T-cell (primary cell): ENCODE measurements around the gene OR1N1. TPM values are rescaled to one million over a fixed set of nuclear protein-coding genes. Genes with fewer than 3 reads are reported as not detected.
"Not testable (repeated sequence)": the region's sequence is repeated elsewhere in the genome, so short reads cannot be mapped to it uniquely, and the experiment has no call there.

Experiments
- ATAC-seq, 4 experiments: fragments of 200-7000 bp in 3 of 4; fragments of 150-1000 bp in 1 of 4; cut with Tn5 transposase; replicated peaks in 1 of 4; 1 replicate in 3 of 4; 2 replicates in 1 of 4; pipeline ENCODE4 v1.10.0; 2021; ENCODE audit warnings: moderate library complexity in 3 of 4, mild to moderate bottlenecking in 2 of 4, moderate number of reproducible peaks in 1 of 4
- CTCF ChIA-PET, 2 donors: fragments of 300-600 bp; sonication (Branson Sonifier 250); formaldehyde crosslinking; loops; one replicate each; lab custom pipeline; 2022; ENCODE audit warnings: antibody characterized with exemption in 2 of 2; lab: Charles Lee
- POLR2A ChIA-PET, 2 donors: fragments of 300-600 bp; sonication (Branson Sonifier 250); formaldehyde crosslinking; loops; one replicate each; lab custom pipeline; 2022; ENCODE audit warnings: antibody characterized with exemption in 2 of 2; lab: Charles Lee
- DNase-seq, 35 experiments: peaks; one replicate each; pipeline versions ENCODE4 v3.0.0 to v3.0.0-alpha.2; 2013 to 2023
- H3K27ac ChIP-seq: one replicate; pipeline ENCODE4 v1.5.1; 2013; ENCODE audit warnings: low read length
- H3K27me3 ChIP-seq, 2 experiments: replicated peaks in 1 of 2; 1 replicate in 1 of 2; 2 replicates in 1 of 2; pipeline versions ENCODE4 v1.6.1 to v1.7.0; 2013; ENCODE audit warnings: low read length in 1 of 2, mixed read lengths in 1 of 2; ENCODE audit not compliant: control insufficient read depth in 2 of 2, insufficient read depth in 2 of 2; ENCODE audit errors: extremely low read depth in 1 of 2
- H3K36me3 ChIP-seq, 2 donors: 1 replicate in 1 of 2; 2 replicates in 1 of 2; pipeline versions ENCODE4 v1.6.1 to v1.7.0; 2013; ENCODE audit warnings: low read length in 1 of 2; ENCODE audit not compliant: control insufficient read depth in 2 of 2, insufficient read depth in 1 of 2; ENCODE audit errors: extremely low read depth in 1 of 2
- H3K4me1 ChIP-seq, 2 experiments: 1 replicate in 1 of 2; 2 replicates in 1 of 2; pipeline versions ENCODE4 v1.6.1 to v1.7.0; 2013; ENCODE audit warnings: low read length in 2 of 2, mixed read lengths in 1 of 2; ENCODE audit not compliant: insufficient read depth in 2 of 2, control insufficient read depth in 1 of 2; ENCODE audit errors: extremely low read depth in 1 of 2
- H3K4me3 ChIP-seq, 2 donors: 1 replicate in 1 of 2; 2 replicates in 1 of 2; pipeline versions ENCODE4 v1.5.1 to v1.7.0; 2013; ENCODE audit warnings: mild to moderate bottlenecking in 2 of 2, low read length in 1 of 2, moderate library complexity in 1 of 2; ENCODE audit not compliant: control insufficient read depth in 1 of 2; ENCODE audit errors: extremely low read depth in 1 of 2
- H3K9me3 ChIP-seq: 2 replicates; pipeline ENCODE4 v1.7.0; 2013
- H3K27ac Mint-ChIP-seq, 2 donors: one replicate each; pipeline ENCODE4 v1.8.0; 2020 to 2021; ENCODE audit warnings: mild to moderate bottlenecking in 2 of 2, mixed read lengths in 2 of 2
- H3K27me3 Mint-ChIP-seq, 2 donors: one replicate each; pipeline ENCODE4 v1.8.0; 2021 to 2022; ENCODE audit warnings: mixed read lengths in 2 of 2
- H3K36me3 Mint-ChIP-seq: one replicate; pipeline ENCODE4 v1.8.0; 2021; ENCODE audit warnings: mixed read lengths
- H3K4me1 Mint-ChIP-seq, 3 donors: one replicate each; pipeline ENCODE4 v1.8.0; 2020 to 2022; ENCODE audit warnings: mixed read lengths in 3 of 3, mild to moderate bottlenecking in 1 of 3
- H3K4me3 Mint-ChIP-seq, 3 donors: one replicate each; pipeline ENCODE4 v1.8.0; 2020 to 2022; ENCODE audit warnings: mild to moderate bottlenecking in 3 of 3, mixed read lengths in 3 of 3, moderate library complexity in 3 of 3
- H3K9me3 Mint-ChIP-seq, 3 donors: one replicate each; pipeline ENCODE4 v1.8.0; 2020 to 2022; ENCODE audit warnings: mixed read lengths in 3 of 3
- WGBS: methylation state at CpG from one replicate; pipeline ENCODE4 v1.1.5; 2013; ENCODE audit warnings: missing lambda C conversion rate; ENCODE audit not compliant: insufficient coverage; 5-methylcytosine and 5-hydroxymethylcytosine counted together
- total RNA-seq, 35 experiments: library from RNA in 6 of 35; stranded (reverse) in 6 of 35; fragments of 120-200 nt in 1 of 35; gene quantifications; one replicate each; pipeline versions ENCODE4 v1.2.1 to v1.2.4 and lab custom pipeline; 2013 to 2026

The OR1N1 gene
- total RNA-seq, 5 donors from 2014 or later (not counting 1 experiment from before 2014, with no cell fraction given), result not detected

DNA sequence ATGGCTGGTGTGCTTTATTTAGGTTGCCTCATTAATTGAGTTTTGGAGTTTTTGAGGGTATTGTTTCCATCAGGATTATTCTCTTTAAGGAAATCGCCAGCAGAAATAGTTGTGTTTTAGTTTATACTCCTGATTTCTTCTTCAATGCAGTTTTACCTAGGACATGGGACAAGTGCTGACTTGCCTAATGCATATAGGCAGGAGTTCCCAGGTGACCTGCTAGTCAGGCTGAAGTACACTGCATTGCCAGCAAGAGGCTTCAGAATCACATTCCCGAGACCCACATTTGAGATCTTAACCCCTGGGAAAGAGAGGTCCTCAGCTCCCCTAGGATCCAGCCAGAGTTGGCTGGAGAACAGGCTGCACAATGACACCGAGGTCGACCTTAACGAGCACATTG is 24.3 kb upstream of the OR1N1 start:
- H3K36me3 Mint-ChIP-seq, result peaks cover 2% of the 10 kb centered on the region
- ATAC-seq, result no peak
- ChIA-PET POLR2A (no interaction called here), CTCF (no interaction called here)
- peaks cover 0 to 3% (median 0%) of the 10 kb centered on the region in 3 donors for H3K9me3 Mint-ChIP-seq
- H3K4me1 Mint-ChIP-seq, result no peaks in the 10 kb centered on the region
- no peaks in the 10 kb centered on the region for H3K9me3 ChIP-seq
- H3K27me3 ChIP-seq, result peaks cover 2 to 4% of the 10 kb centered on the region in 2 experiments
- 69% methylated on average over 2 of the region's 5 CpGs for WGBS
- no peak overlapping the region for H3K4me3 ChIP-seq
- DNase-seq, result no peak
- peaks cover 20 to 31% of the 10 kb centered on the region in 2 donors for H3K27me3 Mint-ChIP-seq
- no peaks in the 10 kb centered on the region for H3K4me1 ChIP-seq
- no peak overlapping the region for H3K27ac Mint-ChIP-seq
- H3K4me3 Mint-ChIP-seq, result no peak overlapping the region
- H3K27ac ChIP-seq, result no peak overlapping the region
- H3K36me3 ChIP-seq, result no peaks in the 10 kb centered on the region

DNA sequence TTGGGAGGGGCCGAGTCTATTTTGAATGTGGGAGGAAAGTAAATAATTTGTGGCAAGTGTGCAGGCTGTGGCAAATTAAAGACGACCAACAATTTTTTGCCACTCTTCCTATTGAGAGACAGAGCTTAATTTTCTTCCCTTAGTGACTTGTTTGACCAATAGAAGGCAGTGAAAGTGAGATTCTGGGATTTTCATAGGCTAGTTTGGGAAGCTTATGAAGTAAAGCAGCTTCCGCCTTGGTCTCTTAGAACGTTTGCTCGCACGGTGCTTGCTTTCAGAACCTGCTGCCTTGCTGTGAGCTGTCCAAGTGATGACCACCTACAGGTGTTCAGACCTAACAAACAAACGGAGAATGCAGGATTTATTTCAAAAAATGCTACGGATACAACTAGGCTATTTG is 19.1 kb upstream of the OR1N1 start:
- DNase-seq, result no peak
- Histone ChIP-seq H3K27ac (no peak overlapping the region), H3K36me3 (no peaks in the 10 kb centered on the region), H3K9me3 (no peaks in the 10 kb centered on the region), H3K4me1 (no peaks in the 10 kb centered on the region), H3K4me3 (no peak overlapping the region), H3K27me3 (peaks cover 0 to 3% of the 10 kb centered on the region in 2 experiments)
- no peak overlapping the region for H3K27ac Mint-ChIP-seq
- H3K4me1 Mint-ChIP-seq, result no peaks in the 10 kb centered on the region
- WGBS, result no CpG with 5 or more reads among the region's 8 CpGs
- ChIA-PET CTCF (no interaction called here), POLR2A (no interaction called here)
- no peak overlapping the region for H3K4me3 Mint-ChIP-seq
- peaks cover 0 to 3% (median 0%) of the 10 kb centered on the region in 3 donors for H3K9me3 Mint-ChIP-seq
- peaks cover 2% of the 10 kb centered on the region for H3K36me3 Mint-ChIP-seq
- ATAC-seq, result no peak
- H3K27me3 Mint-ChIP-seq, result peaks cover 9 to 25% of the 10 kb centered on the region in 2 donors

DNA sequence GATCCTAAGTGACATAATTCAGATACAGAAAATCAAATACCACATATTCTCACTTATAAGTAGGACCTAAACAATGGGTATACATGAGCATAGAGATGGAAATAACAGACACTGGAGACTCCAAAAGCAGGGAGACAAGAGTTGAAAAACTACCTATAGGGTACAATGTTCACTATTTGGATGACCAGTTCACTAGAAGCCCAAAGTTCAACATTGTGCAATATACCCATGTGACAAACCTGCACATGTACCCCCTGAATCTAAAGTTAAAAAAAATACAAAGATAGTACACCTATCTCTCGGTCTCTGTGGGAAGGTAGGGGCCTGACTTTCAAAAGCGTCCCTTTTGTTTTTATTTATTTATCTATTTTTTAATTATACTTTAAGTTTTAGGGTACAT is 11.7 kb upstream of the OR1N1 start:
- H3K27ac ChIP-seq, result no peak overlapping the region
- Mint-ChIP-seq H3K27ac (no peak overlapping the region), H3K27me3 (peaks cover 0 to 7% of the 10 kb centered on the region in 2 donors), H3K9me3 (peaks cover 0 to 3% (median 3%) of the 10 kb centered on the region in 3 donors), H3K4me3 (no peak overlapping the region), H3K4me1 (no peaks in the 10 kb centered on the region), H3K36me3 (no peaks in the 10 kb centered on the region)
- no peaks in the 10 kb centered on the region for H3K9me3 ChIP-seq
- no peaks in the 10 kb centered on the region for H3K36me3 ChIP-seq
- no peaks in the 10 kb centered on the region for H3K4me1 ChIP-seq
- WGBS, result no CpG with 5 or more reads among the region's 2 CpGs
- ChIA-PET POLR2A (no interaction called here), CTCF (no interaction called here)
- H3K4me3 ChIP-seq, result no peak overlapping the region
- no peak for ATAC-seq
- peaks cover 3 to 4% of the 10 kb centered on the region in 2 experiments for H3K27me3 ChIP-seq
- DNase-seq, result no peak

DNA sequence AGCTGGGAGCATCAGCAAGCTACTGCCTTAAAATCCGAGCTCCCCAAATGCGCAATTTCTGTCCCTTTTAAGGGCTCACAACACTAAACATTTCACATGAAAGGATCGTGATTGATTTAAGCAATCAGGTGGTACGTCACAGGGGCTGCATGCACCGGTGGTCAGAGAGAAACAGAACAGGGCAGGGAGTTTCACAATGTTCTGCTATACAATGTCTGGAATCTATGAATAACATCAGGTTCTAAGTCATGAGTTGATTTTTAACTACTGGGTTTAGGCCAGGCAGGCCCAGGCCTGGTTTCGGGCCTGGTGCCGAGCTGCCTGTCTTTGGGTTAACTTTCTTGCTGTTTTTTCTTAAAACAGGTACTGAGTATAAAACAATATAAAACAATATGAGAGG is 10.0 kb upstream of the OR1N1 start:
- H3K4me1 Mint-ChIP-seq, DNase-seq, H3K27ac ChIP-seq, POLR2A ChIA-PET, H3K36me3 ChIP-seq, ATAC-seq, CTCF ChIA-PET, H3K27me3 ChIP-seq, H3K27me3 Mint-ChIP-seq, H3K4me3 Mint-ChIP-seq, H3K4me3 ChIP-seq, H3K9me3 Mint-ChIP-seq, H3K4me1 ChIP-seq, H3K27ac Mint-ChIP-seq, H3K9me3 ChIP-seq, H3K36me3 Mint-ChIP-seq: not testable (repeated sequence)
- 78% methylated on average over 4 of the region's 7 CpGs for WGBS

DNA sequence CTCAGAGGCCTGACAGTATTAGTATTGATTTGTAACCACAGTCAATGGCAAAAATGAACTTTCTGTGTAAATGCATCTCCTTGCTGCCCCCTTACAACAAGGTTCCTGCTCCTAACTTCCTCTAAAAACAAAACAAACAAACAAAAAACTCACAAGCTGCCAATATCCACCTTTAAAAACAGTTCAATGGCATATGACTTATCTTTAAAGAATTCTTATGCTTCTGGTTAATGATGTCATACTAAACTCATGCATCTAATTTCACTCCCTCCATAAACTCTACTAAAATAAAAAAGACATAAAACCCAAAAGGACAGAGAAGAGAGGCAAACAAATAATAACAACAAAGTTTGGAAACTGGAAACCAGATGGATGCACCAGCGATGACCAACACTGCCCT is 9.0 kb upstream of the OR1N1 start:
- H3K4me1 ChIP-seq, result no peaks in the 10 kb centered on the region
- H3K4me3 Mint-ChIP-seq, result no peak overlapping the region
- H3K36me3 ChIP-seq, result no peaks in the 10 kb centered on the region
- H3K9me3 ChIP-seq, result no peaks in the 10 kb centered on the region
- H3K9me3 Mint-ChIP-seq, result peaks cover 0 to 3% (median 3%) of the 10 kb centered on the region in 3 donors
- H3K27ac Mint-ChIP-seq, result no peak overlapping the region
- no peak overlapping the region for H3K27ac ChIP-seq
- H3K27me3 Mint-ChIP-seq, result peaks cover 0 to 3% of the 10 kb centered on the region in 2 donors
- no peaks in the 10 kb centered on the region for H3K36me3 Mint-ChIP-seq
- CTCF ChIA-PET, result no interaction called here
- H3K4me1 Mint-ChIP-seq, result no peaks in the 10 kb centered on the region
- DNase-seq, result no peak
- H3K4me3 ChIP-seq, result no peak overlapping the region
- no peak for ATAC-seq
- 100% methylated on average over 1 of the region's 1 CpG for WGBS
- POLR2A ChIA-PET, result no interaction called here
- peaks cover 0 to 5% of the 10 kb centered on the region in 2 experiments for H3K27me3 ChIP-seq

DNA sequence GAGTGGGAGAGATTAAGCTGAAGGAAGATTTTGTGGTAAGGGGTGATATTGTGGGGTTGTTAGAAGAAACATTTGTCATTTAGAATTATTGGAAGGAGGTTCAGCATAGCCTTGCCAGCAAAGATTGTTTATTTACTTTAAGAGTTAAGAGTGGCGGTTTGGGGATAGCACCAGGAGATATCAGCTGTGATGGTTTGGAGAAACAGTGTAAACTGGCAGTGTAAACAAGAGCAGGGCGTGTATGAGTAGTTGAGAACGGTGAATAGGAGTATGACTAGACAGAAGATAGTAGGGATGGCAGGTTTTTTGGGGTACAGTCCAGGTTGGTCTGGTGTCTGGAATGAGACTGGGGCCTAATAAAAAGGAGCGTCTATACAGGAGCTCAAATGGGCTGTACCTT is 4.1 kb upstream of the OR1N1 start:
- ATAC-seq, H3K27ac Mint-ChIP-seq, H3K36me3 Mint-ChIP-seq, H3K36me3 ChIP-seq, H3K9me3 Mint-ChIP-seq, H3K9me3 ChIP-seq, POLR2A ChIA-PET, CTCF ChIA-PET, H3K4me1 Mint-ChIP-seq, H3K4me1 ChIP-seq, DNase-seq, H3K27ac ChIP-seq, H3K4me3 Mint-ChIP-seq, H3K4me3 ChIP-seq: not testable (repeated sequence)
- H3K27me3 Mint-ChIP-seq, result peaks cover 4 to 11% of the 10 kb centered on the region in 2 donors
- WGBS, result 69% methylated on average over 3 of the region's 4 CpGs
- peaks cover 0 to 12% of the 10 kb centered on the region in 2 experiments for H3K27me3 ChIP-seq

DNA sequence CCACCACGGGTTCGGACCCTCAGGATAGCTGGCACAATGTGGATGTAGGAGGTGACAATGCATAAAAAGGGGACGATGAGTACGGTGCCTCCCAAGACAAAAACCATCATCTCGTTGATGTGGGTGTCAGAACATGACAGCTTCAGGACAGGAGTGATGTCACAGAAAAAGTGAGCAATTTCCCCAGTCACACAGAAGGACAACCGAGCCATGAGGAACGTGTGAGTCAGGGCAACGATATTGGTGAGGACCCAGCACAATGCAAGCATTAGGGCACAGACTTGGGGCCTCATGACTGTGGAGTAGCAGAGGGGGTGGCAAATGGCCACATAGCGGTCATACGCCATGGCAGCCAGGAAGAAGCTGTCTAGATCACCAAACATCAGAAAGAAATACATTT is 491 bp downstream of the OR1N1 start:
- WGBS, result 40% methylated on average over 2 of the region's 10 CpGs
- Histone ChIP-seq H3K9me3 (no peaks in the 10 kb centered on the region), H3K4me1 (no peaks in the 10 kb centered on the region), H3K4me3 (no peak overlapping the region), H3K27ac (no peak overlapping the region), H3K36me3 (no peaks in the 10 kb centered on the region), H3K27me3 (peaks cover 0 to 8% of the 10 kb centered on the region in 2 experiments)
- peaks cover 22 to 33% of the 10 kb centered on the region in 2 donors for H3K27me3 Mint-ChIP-seq
- no peak for ATAC-seq
- H3K9me3 Mint-ChIP-seq, result no peaks in the 10 kb centered on the region
- H3K36me3 Mint-ChIP-seq, result no peaks in the 10 kb centered on the region
- no peak overlapping the region for H3K27ac Mint-ChIP-seq
- no peak for DNase-seq
- H3K4me3 Mint-ChIP-seq, result no peak overlapping the region
- ChIA-PET POLR2A (no interaction called here), CTCF (no interaction called here)
- no peaks in the 10 kb centered on the region for H3K4me1 Mint-ChIP-seq
